Activated CD4-positive, alpha-beta T cell treated with anti-CD3 and anti-CD28 coated beads, Interleukin-2, amount 50 U/mL, for 24 hours (primary cell): ENCODE results near the gene XPNPEP2.

ENCODE experiments used
- DNase-seq, 2 donors: peaks; one replicate each; pipeline ENCODE4 v3.0.0-alpha.2; 2020; ENCODE audit warnings: low read depth in 1 of 2, low spot score in 1 of 2

Gene XPNPEP2

DNA sequence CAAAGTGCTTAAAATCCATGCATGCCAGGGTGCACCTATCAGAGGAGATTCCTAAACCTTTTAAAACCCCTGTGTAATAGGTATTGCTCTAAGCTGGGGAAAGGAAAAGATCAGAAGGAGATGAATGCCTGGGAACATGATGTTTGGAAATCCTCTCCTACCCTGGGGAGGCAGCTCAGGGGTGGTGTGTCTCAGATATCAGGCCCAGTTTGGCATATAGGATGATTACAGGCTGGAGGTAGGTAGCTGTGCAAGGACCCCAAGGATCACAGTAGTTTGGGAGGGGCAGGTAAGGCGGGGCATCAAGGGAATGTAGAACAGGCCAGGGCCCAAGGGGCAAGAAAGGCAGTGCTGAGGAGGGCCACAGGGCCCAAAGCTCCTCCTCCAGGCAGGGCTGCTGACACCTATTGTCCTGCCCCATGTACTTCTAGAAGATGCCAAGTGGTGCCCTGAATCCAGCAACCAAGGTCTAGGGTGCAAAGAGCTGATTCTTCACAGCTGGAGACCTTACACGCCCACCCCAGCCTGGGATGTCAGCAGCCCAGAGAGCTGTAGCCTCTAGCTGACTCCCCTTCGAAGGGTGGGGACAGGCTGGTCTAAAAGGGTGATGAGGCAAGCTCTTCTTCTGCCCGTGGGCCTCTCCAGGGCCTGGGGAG, 58.6 kb downstream of the XPNPEP2 start:
- no peak for DNase-seq

DNA sequence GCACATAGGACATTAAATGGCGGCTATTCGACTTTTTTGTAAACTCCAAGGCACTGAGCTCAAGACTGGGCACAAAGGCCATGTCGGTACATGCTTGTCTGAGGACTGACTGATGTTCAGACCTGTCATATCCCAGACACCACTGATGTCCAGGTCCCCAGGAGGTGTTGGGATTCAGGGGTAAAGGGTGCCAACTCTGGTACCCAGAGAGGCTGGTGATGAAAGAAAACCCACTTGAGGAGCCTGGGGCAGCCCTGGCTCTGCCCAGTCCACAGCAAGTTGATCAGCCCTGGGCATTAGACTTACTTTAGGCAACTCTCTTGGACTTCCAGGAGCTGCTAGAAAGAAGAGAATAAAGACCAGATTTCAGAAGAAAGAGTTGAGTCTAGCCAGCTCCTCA, 59.7 kb downstream of the XPNPEP2 start:
- no peak for DNase-seq

DNA sequence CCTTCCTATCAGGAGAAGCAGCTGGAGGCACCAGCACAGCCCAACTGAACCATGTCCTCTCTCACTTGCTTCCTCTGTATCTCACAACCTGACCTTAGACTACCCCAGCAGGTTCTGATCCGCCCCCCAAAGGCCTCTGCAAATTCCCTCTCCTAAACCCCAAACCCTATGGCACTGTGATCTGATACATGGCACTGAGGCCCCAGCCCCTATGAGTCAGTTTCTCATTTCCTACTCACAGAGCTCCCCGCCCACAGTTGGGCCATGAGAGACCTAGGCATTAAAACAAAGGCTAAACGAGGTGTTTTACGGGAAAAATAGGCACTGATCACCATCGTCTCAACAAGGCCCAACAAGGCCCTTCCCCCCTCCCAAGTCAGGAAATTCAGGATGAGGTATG, 60.1 kb downstream of the XPNPEP2 start:
- no peak for DNase-seq

DNA sequence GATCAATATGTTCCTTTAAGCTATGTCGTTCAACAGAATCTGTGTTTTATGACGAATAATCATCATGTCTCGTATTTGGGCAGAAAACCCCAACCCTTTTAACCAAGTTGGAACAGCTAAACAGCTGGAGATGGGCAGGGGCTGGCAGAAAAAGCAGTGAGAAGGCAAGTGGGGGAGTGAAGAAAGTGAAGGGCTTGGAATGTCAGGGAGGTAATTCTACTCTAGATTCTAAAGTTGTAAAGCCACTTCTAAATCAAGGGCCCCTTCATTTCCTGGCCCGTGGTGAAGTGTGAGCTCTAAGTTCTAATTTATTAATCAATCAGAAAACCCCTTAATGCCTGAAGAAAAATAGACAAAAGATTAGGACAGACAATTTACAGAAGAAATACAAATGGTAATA, 61.4 kb downstream of the XPNPEP2 start:
- DNase-seq = no peak

DNA sequence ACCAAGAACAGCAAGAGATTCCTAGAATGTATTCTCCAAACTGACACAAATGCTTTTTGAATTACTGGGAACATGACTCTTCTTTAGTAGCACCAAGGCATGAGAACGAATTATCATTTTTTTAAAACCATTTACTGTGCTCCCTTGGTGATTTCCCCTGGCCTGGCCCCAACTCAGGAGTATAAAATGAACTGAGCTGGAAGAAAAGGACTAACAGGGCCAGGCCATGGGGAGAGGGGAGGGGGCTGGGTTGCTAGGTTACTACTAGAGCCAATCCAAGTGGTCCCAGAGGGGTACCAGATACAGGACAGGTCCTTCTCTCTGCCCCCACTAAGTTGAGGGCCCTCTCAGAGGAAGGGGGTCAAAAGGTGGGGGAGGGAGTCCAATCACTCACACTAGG, 64.1 kb downstream of the XPNPEP2 start:
- no peak for DNase-seq

DNA sequence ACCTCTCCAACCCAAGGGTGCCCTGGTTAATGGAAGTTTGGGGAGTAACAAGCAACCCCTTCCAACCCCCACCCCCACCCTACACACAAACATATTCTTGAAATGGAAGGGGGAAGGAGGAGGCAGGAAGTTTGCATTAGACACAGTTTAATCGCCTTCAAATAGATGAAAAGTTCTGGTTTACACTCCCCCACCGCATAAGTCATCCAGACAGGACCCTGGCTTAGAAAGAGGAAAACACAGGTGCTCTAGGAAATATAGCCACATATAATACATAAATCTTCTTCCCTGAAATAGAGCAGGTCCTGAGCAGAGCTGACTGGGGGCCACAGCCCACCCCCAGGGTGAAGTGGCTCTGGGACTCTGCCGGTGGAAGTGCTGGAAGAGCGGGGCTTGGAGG, 66.0 kb downstream of the XPNPEP2 start:
- no peak for DNase-seq

DNA sequence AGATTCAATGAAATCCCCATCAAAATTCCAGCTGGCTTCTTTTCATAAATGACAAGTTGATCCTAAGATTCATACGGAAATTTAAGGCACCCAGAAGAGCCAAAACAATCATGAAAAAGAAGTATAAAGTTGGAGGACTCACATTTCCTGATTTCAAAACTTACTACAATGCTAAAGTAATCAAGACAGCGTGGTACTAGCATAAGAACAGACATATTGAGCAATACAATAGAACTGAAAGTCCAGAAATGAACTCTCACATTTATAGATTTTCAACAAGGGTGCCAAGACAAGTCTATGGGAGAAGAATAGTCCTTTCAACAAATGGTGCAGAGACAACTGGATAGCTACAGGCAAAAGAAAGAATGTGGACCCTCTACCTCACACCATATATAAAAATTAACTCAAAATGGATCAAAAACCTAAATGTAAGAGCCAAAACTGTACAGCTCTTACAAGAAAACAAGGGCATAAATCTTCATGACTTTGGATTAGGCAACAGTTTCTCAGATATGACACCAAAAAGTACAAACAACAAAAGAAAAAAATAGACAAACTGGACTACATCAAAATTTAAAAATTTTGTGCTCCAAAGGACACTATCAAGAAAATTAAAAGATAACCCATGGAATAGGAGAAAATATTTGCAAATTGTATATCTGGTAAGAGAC, 69.5 kb downstream of the XPNPEP2 start:
- DNase-seq = no peak

DNA sequence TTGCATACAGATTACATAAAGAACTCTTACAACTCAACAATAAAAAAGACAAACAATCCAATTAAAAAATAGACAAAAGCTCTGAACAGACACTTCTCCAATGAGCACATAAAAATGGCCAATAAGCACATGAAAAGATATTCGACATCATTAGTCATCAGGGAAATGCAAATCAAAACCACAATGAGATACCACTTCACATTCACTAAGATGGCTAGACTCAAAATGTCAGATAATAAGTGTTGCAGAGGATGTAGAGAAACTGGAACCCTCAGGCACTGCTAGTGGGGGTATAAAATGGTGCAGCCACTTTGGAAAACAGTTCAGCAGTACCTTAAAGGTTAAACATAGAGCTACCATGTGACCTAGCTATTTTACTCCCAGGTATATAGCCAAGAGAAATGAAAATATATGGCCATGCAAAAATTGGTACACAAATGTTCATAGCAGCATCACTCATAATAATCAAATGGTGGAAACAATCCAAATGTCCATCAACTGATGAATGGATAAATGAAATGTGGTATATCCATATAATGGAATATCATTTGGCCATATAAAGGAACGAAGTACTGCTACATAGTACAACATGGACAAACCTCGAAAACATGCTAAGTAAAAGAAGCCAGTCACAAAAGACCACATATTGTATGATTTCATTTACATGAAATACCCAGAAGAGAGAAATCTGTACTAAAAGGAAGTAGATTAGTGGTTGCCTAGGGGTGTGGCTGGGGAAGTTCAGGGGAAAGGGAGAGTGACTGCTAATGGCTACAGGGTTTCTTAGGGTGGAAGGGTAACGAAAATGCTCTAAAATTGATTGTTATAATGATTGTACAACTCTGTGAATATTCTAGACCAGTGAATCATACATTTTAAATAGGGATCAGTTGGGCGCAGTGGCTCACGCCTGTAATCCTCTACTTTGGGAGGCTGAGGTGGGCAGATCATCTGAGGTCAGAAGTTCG, 70.3 kb downstream of the XPNPEP2 start:
- DNase-seq = no peak

DNA sequence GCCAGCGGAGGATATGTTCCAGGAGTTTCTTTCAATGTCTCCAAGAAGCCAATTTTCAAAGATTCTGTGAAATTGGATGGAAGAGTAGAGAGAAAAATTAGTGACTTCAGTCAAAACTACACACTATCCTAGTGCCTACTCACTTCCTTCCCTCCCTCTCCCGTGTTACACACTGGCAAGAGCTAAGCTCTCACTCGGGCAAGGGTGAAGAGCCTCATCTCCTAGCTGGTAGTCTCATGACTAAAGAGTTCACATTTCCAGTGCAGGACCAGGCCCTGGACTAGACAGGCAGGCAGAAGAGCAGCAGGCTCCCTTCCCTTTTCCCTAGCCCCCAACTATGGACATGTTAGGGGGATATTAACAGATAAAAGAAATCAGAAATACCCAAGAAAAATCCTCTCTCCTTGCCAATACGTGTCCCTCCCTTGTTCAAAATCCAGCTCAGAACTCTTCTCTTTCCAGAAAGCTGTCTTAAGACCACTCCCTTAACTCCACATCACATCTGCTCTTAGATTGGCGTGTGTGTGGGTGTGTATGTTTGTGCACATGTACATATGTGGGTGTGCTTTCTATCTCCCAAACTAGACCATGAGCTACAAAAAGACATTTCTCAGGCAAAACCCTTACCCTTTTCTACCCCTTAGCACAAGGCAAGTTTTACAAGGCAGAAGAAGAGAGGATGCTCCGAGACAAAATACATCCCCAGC, 75.0 kb downstream of the XPNPEP2 start:
- no peak for DNase-seq

DNA sequence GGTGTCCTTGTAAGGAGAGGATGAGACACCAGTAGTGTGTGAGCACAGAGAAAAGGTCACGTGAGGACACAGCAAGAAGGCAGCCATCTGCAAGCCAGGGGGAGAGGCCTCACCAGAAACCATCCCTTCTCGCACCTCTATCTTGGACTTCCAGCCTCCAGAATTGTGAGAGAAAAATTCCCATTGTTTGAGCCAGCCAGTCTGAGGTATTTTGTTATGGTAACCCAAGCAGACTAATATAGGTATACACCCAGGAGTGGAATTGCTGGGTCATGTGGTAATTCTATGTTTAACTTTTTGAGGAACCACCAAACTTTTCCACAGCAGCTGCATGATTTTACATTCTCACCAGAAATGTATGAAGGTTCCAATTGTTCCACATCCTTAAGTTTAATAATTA, 79.3 kb downstream of the XPNPEP2 start:
- no peak for DNase-seq
